Measurements from ENCODE around the gene MZB1.
A peak's percentile ranks its signal among the peaks of the same experiment; 100 is the strongest.
"Not testable (repeated sequence)": the region's sequence is repeated elsewhere in the genome, so short reads cannot be mapped to it uniquely, and the experiment has no call there.

The MZB1 gene

GRCh38 chr5:139388198-139388821 lies 1.4 kb downstream of the MZB1 start:
- Histone ChIP-seq H3K79me2 (no peaks in the 10 kb centered on the region), H3K9ac (no peak overlapping the region), H3K4me2 (ENCODE audit: low read length) (no peak overlapping the region), H3K9me3 (ENCODE audit: control insufficient read depth, low read length) (no peaks in the 10 kb centered on the region), H3K4me3 (ENCODE audit: low read depth, low read length) (no peak overlapping the region), H3K27ac (no peak overlapping the region), H3K27me3 (ENCODE audit: control insufficient read depth, insufficient read depth, low read length) (no peaks in the 10 kb centered on the region), H3K4me1 (peaks cover 10% of the 10 kb centered on the region), H3K36me3 (ENCODE audit: control insufficient read depth, insufficient read depth, low read length) (no peaks in the 10 kb centered on the region), H2AFZ (peak overlapping the region; percentile 14)
- TF ChIP-seq CTCF (IDR thresholded peaks at IDR 0.05) = no peak

- Histone ChIP-seq H3K27me3 (ENCODE audit: control insufficient read depth, insufficient read depth, low read length) (no peaks in the 10 kb centered on the region), H3K4me1 (peaks cover 13% of the 10 kb centered on the region), H3K9me3 (ENCODE audit: control insufficient read depth, low read length) (no peaks in the 10 kb centered on the region), H3K4me2 (ENCODE audit: low read length) (no peak overlapping the region), H3K79me2 (no peaks in the 10 kb centered on the region), H3K9ac (no peak overlapping the region), H3K36me3 (ENCODE audit: control insufficient read depth, insufficient read depth, low read length) (no peaks in the 10 kb centered on the region), H3K4me3 (ENCODE audit: low read depth, low read length) (no peak overlapping the region), H2AFZ (no peak overlapping the region), H3K27ac (no peak overlapping the region)
- no peak for TF ChIP-seq CTCF (IDR thresholded peaks at IDR 0.05)
These were observed 2.0 kb downstream of the MZB1 start for GRCh38 chr5:139387611-139388197.

GRCh38 chr5:139386956-139387355 lies 2.8 kb downstream of the MZB1 start:
- not testable (repeated sequence) for H3K4me2 ChIP-seq (ENCODE audit: low read length); H3K9me3 ChIP-seq (ENCODE audit: control insufficient read depth, low read length); H2AFZ ChIP-seq; H3K27me3 ChIP-seq (ENCODE audit: control insufficient read depth, insufficient read depth, low read length); H3K79me2 ChIP-seq; H3K9ac ChIP-seq; H3K36me3 ChIP-seq (ENCODE audit: control insufficient read depth, insufficient read depth, low read length); H3K27ac ChIP-seq; H3K4me3 ChIP-seq (ENCODE audit: low read depth, low read length)
- H3K4me1 ChIP-seq = peaks cover 20% of the 10 kb centered on the region

- no peak overlapping the region for H3K27ac ChIP-seq
- no peaks in the 10 kb centered on the region for H3K27me3 ChIP-seq (ENCODE audit: control insufficient read depth, insufficient read depth, low read length)
- H3K4me1 ChIP-seq = peaks cover 23% of the 10 kb centered on the region
- H3K4me3 ChIP-seq (ENCODE audit: low read depth, low read length) = no peak overlapping the region
- H3K9ac ChIP-seq = no peak overlapping the region
- H3K9me3 ChIP-seq (ENCODE audit: control insufficient read depth, low read length) = no peaks in the 10 kb centered on the region
- no peaks in the 10 kb centered on the region for H3K79me2 ChIP-seq
- no peak overlapping the region for H2AFZ ChIP-seq
- H3K4me2 ChIP-seq (ENCODE audit: low read length) = no peak overlapping the region
- no peak for TF ChIP-seq CTCF (IDR thresholded peaks at IDR 0.05)
- no peaks in the 10 kb centered on the region for H3K36me3 ChIP-seq (ENCODE audit: control insufficient read depth, insufficient read depth, low read length)
These were observed 3.7 kb downstream of the MZB1 start for GRCh38 chr5:139386050-139386438.

GRCh38 chr5:139385061-139386049 lies 4.4 kb downstream of the MZB1 start:
- Histone ChIP-seq H3K27ac (no peak overlapping the region), H2AFZ (peak overlapping the region; percentile 73), H3K27me3 (ENCODE audit: control insufficient read depth, insufficient read depth, low read length) (no peaks in the 10 kb centered on the region), H3K4me1 (peaks cover 23% of the 10 kb centered on the region), H3K4me2 (ENCODE audit: low read length) (peak overlapping the region; percentile 44), H3K4me3 (ENCODE audit: low read depth, low read length) (peak overlapping the region; percentile 30), H3K36me3 (ENCODE audit: control insufficient read depth, insufficient read depth, low read length) (no peaks in the 10 kb centered on the region), H3K79me2 (no peaks in the 10 kb centered on the region), H3K9ac (no peak overlapping the region), H3K9me3 (ENCODE audit: control insufficient read depth, low read length) (no peaks in the 10 kb centered on the region)
- peak; percentile 46 for TF ChIP-seq CTCF (IDR thresholded peaks at IDR 0.05)
